ENCODE data around the gene KCNAB1.

KCNAB1 gene

DNA sequence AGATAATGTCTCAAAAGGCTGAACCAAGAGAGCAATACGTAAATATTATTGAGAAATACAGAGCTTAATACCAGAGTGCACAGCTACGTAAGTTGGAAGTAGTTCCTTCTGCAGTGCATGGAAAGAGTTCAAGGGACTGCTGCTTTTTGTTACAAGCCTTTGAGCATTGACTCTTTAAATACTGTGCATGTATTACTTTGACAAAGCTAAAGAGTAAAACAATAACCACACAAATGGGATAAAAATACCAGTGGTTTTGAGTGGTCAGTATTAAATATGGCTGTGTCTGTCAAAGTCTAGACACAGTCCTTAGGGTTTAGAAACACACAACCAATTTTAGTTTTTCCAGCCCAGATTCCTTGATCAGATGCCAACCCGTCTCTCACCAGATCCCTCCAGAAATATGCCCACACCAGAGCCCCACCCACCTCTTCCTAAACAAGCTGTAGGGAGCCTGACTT is 372.5 kb downstream of the KCNAB1 start:
- no peak for DNase-seq (ENCODE audit: low read depth)

DNA sequence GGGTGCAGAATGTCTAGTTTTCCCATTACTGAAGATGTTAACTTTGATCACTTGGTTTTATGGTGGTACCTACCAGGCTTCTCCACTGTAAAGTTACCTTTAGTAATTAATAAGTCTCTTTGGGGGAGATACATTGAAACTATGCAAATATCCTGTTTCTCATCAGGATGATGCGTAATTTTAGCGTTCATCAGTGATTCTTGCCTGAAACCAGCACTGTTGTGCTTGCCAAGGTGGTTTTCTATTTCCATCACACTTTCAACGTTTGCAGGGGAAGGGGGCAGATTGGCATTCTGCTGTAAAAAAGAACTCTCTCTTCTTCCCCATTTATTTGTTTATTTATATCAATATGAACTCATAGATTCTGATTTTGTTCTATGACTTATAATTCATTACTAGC is 373.5 kb downstream of the KCNAB1 start:
- no peak for DNase-seq (ENCODE audit: low read depth)

DNA sequence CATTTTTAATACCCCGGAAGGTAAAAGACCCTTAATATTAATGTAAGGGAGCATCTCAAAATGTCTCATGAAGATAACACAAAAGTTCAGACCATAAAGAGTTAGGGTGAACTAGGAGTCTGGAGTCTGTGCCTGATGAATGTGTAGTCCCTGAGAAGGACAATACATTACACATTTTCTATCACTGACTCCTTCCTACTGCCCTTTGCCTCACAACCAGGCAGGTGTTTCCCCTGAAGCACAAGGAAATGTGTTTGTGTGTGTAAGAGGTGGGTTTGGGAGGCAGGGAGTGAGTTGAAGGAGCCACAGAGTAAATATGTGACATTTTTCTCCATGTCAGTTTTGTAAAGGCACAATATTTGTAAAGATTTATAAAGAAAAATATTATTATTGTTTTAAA is 375.4 kb downstream of the KCNAB1 start:
- DNase-seq (ENCODE audit: low read depth): no peak

DNA sequence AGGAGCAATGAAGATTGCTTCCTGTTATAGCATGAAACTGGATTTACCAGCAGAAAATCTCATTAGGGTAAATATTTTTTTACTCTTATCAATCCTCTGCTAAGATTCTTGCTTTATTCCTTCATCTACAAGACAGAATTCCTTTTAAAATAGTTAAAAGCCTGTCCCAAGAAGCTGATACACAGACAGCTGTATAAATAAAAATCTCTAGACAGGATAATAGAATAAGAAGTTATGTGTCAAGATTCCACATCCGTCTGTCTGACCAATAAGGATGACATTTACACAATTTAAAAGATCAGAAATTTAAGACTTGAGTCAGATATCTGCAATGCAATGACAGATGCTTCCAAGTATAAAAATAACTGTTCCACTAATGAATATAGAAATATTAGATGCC is 376.9 kb downstream of the KCNAB1 start:
- DNase-seq (ENCODE audit: low read depth): no peak

DNA sequence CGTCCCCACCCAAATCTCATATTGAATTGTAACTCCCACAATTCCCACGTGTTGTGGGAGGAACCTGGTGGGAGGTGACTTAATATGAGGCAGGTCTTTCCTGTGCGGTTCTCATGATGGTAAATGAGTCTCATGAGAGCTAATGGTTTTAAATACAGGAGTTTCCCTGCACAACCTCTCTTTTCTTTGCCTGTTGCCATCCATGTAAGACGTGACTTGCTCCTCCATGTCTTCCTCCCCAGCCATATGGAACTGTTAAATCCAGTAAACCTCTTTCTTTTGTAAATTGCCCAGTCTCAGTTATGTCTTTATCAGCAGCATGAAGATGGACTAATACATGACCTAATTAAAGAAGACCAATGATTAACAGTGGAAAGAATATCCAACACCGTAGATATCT is 377.9 kb downstream of the KCNAB1 start:
- DNase-seq (ENCODE audit: low read depth): no peak

DNA sequence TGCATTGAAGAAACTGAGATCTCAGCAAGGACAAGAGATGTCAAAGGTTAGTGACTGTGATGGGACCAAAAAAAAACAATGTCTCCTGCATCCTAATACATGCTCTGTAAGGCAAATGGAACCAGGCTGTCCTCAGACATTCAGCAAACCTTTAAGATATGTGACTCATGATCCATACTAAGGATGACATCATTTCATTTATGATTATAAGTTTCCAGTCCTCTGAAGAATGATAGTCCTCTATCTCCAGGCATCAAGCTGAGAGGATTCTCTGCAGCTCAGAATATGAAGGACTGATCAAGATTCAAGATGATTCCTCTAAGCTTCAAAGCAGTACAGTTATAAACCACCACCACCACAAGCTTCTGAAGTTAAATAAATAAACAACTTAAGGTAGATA is 386.9 kb downstream of the KCNAB1 start:
- no peak for DNase-seq (ENCODE audit: low read depth)

DNA sequence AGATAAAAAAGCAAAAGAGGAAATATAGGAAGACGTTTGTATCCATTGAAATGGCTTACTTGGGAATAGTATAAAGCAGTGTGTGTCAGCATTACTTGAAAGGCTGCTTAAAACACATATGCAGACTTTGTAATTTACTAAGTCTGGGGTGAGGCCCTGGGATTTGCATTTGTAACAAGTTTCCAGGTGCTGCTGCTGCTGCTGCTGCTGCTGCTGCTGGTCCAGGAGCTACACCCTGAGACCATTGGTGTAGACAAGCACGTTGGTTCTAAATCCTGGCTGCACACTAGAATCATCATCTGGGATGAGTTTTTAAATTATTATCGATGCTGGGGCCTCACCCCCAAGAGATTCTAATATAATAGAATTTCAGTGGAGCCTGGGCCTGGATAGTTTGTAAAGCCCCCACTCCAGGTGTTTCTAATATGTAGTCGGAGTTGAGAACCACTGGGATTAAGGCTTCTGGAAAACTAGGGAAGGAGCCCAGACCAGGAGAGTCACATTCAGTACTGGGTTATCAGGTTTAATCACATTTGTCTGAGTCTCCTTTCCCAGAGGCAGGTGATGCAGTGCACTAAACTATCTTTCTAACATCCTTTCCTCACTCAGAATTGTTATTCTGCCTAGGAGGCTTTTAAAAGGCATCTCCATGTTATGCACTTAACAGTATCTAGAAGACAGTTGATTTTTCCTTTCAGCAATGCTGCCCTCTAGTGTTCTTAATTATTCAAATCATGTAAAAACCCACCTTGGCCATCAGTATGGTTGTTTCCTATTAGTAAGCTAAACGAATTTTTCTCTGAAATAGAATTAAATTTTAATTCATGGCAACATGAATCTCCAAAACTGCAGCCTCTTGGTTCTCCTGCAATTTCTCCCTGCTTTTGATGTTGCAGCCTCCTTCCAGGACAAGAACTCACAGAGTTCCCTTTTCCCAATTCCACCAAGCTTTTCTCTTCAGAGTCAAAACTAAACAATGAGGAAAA is 389.1 kb downstream of the KCNAB1 start:
- DNase-seq (ENCODE audit: low read depth): no peak

DNA sequence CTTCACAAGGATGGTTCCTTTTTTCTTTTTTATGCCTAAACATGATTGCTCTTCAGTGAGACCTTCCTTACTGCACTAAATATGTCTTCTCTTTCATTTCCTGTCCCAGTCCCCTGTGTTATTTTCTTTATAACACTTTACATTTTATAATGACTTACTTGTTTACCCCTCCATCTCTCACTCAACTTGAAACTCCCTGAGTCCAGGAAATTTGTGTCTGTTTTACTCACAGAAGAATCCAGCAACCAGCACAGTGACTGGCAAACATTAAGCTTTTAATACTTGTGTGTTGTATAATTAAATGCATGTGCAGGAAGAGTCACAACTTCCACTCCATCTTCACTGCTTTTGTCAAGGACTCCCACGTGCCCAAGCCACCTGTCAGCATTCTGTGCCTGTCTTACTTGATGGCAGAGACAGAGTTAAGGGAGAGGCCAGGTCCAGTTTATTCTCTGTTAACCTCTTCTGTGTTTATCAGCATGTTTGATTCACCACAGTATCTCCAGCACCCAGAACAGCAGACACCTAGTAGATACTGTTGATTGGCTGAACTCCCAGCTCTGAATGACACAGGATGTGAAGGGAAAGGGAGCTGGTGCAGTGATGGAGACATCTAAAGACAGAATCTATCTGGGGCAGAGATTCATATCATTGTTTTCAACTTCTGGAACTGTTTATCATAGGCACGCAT is 391.8 kb downstream of the KCNAB1 start:
- DNase-seq (ENCODE audit: low read depth): no peak

DNA sequence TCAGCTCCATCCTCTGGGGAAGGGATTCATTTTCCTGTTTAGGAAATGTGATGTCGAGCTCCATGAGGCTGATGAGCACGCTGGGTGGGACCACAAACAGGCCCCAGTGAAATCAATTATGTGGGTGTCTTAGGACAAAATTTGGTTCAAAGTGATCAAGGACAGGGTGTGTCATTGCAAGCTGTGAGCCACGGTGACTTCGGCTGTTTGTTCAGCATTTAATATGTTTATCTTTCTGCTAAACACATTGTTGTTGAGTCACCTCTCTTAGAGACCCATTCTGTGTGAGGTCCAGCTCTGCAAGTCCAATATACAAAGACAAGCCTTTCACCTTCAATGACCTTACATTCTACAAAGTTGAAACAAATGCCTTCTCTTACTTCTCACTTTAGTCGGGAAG is 393.2 kb downstream of the KCNAB1 start:
- no peak for DNase-seq (ENCODE audit: low read depth)

DNA sequence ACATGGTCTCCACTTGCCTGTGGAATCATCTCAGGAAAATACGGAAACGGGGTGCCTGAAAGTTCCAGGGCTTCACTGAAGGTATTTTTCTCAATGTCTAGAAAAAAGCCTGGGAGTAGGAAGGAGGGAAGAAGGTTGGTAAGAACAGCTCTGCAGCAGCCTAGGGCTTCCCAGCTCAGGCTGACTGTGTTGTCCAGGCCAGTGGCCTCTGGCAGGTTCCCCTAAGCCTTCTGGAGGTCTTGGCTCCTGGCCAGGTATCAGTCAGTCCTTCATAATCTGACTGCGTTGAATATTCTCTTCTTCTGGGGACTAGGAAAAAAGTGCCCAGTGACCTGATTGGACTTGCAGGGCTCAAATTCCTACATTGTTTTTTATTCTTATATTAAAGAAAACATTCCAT is 395.9 kb downstream of the KCNAB1 start:
- DNase-seq (ENCODE audit: low read depth): no peak

DNA sequence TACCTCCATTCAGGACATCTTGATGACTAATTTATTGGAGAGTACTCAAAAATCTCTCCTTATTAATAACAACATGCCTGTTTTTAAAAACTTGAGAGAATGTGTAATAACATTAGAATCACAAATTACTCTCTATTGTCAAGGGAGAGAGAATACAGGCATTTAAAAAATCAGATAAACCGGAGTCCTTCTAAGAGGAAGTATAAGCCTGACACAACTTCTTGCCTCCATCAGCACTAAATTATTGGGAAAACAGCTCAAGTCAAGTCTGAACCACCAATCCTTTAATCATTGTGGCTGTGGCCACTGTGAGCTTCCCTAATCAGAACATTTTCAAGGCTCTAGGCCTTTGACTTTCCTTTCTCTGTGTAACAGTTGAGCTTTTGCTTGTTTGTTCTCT is 396.6 kb downstream of the KCNAB1 start:
- no peak for DNase-seq (ENCODE audit: low read depth)

DNA sequence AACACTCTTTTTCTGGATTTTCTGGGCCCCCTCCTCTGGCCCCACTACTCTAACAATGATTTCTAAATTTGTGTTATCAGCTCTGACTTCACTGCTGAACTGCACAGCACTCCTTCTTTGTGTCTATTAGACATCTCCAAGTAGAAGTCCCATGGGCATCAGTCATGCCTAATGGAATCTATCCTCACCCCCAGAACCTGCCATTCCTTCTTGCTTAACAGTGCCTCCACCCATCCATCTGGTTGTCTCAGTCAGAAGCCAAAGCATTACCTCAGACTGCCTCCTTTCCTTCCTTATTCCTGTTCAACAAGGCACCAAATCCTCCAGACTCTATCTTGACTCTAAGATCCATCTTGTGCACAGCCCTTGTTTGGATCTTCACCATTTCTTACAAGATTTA is 398.3 kb downstream of the KCNAB1 start:
- no peak for DNase-seq (ENCODE audit: low read depth)

DNA sequence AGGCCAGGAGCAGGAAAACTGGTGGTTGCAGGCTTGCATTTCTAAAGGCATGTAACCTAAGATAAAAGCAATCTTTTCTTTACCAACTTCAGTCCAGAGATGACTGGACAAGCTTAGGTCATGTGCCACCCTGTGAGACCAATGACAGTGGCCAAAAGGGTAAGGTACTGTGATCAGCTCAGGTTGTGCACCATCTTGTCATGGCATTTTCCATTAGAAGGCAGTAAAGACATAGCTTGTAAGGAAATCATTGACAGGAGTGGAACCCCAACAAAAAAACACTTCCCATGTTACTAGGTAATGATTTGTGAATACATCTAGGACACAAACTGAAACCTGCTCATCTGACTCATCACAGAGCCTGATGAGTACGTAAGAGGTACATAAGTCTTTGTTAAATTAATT is 399.4 kb downstream of the KCNAB1 start:
- no peak for DNase-seq (ENCODE audit: low read depth)

DNA sequence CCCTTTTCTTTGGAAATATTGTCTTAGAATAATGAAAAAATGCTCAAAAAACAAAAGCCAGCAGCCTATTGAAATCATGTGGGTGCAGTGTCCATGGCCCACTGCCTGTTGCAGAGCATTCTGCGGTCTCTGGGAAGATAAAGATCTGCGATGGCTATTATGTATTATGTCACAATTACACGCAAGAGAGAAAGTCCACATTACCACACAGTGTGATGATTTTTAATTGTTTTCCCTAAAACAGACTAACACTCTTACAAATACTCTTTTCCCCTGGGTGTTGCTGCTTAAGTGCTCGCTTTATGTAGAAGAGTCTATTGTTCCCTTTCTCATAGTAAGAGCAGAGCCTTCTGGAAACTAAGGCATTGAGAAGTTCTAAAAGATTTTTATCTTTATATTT is 402.3 kb downstream of the KCNAB1 start:
- no peak for DNase-seq (ENCODE audit: low read depth)

DNA sequence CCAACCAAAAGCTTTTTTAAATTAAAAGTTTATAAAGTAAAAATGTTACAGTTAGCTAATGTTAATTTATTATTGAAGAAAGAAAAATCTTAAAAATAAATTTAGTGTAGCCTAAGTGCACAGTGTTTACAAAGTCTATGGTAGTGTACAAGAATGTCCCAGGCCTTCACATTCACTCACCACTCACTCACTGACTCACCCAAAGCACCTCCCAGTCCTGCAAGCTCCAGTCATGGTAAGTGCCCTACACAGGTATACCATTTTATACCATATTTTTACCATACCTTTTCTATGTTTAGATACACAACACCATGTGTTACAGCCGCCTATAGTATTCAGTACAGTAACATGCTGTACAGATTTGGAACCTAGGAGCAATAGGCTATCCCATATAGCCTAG is 405.4 kb downstream of the KCNAB1 start:
- no peak for DNase-seq (ENCODE audit: low read depth)

DNA sequence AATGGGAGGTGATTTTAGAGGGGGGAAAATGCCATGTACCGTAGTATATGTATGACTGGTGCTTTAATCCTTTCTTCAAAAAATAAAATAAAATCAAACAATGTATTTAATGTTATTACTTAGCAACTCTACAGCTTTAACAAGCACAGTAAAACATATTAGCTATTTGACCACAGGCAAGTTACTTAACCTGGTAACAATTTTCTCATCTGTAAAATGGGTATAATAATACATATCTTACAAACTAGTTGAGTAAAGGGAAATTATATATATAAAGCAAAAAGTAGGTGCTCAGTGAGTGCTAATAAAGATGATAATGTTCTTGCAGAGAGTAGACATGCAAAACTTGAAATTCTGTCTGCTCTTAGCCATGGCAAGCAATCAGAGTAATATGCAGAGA is 406.7 kb downstream of the KCNAB1 start:
- DNase-seq (ENCODE audit: low read depth): no peak

DNA sequence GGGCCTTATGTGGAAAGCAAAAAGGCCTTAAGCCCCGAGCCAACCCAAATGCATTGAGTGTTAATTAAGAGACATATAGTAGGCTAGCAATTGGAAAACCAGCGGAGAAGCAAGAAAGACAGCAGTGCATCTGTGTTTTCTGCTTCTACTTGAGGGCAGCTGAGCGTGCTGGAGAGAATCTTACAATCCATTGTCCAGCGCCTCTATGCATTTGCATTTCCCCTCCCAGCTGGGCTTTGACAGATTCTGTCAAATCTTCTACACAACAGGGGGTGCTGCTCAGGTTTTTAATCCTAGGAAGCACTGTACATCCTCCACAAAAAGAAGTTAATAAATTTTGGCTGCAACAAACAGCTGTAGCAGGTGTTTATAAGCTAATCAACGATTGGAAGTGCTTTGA is 410.6 kb downstream of the KCNAB1 start:
- no peak for DNase-seq (ENCODE audit: low read depth)

DNA sequence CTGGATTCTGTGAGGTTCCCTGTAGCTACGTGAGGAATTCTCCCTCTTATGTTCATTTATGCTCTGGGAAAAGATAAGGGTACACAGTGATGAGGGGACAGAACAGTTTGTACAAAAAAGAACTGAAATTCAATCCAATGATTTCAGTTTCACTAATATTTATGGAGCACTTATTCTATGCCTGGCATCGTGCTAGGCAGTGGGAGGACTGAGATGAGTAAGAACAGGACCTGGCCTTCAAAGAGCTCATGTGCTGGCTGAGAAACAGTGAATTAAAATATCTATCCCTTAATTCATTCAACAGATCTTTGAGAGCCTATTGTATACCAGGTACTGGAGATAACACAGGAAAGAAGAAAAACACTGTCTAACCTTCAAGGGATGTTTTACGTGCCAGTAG is 412.4 kb downstream of the KCNAB1 start:
- no peak for DNase-seq (ENCODE audit: low read depth)

DNA sequence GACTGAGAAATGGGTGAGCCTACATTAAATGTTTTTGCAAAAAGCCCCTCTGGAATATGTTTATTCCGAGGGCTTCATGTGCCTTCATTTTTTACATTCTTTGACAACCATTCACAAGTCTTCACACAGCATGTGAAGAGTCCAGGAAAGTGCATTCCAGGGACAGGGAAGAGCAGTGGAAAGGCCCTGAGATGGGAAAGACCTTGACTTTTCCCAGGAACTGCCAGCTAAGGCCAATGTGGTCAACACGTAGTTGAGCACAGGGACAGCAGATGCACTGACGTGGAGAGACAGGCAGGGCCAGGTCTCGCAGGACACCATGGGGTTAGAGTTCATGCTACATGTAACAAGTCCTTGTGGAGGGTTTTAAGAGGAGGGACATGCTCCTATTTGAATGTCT is 412.8 kb downstream of the KCNAB1 start:
- no peak for DNase-seq (ENCODE audit: low read depth)

DNA sequence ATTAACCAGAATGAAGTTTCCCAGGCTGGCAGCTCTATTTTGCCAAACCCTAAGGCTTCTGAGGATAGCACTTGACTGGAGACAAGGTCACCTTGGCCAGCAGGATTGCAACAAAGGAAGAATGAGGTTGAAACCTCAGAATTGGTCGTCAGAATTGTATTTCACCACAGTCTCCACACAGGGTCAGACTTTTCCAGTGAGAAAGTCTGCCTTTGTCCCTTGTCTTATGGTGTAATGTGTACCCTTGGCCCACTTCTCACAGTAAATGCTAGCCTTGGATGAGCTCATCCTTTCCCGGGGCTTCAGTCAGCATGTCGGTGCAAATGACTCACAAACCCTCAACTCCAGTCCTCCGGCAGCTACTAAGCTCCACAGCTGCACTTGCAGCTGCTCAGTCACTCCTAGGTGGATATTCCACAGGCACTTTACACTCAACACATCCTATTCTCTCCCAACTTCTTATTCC is 414.8 kb downstream of the KCNAB1 start:
- DNase-seq (ENCODE audit: low read depth): no peak

DNA sequence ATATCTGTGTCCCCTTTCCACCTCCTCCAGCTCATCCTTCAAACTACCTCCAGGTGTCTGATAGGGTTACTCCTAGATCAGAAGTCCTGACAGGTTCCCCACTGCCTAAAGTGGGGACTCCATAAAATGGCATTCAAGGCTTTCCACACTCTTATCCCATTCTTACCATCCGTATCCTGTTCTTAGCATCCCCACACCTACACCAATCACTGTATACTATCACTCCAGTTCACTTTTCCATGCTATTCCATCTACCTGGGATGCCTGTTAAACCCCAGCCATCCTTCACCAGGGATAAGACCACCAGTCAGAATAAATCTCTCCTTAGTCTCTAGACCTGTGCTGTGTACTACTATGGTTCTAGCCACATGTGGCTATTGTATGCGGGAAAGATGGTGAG is 415.4 kb downstream of the KCNAB1 start:
- no peak for DNase-seq (ENCODE audit: low read depth)

DNA sequence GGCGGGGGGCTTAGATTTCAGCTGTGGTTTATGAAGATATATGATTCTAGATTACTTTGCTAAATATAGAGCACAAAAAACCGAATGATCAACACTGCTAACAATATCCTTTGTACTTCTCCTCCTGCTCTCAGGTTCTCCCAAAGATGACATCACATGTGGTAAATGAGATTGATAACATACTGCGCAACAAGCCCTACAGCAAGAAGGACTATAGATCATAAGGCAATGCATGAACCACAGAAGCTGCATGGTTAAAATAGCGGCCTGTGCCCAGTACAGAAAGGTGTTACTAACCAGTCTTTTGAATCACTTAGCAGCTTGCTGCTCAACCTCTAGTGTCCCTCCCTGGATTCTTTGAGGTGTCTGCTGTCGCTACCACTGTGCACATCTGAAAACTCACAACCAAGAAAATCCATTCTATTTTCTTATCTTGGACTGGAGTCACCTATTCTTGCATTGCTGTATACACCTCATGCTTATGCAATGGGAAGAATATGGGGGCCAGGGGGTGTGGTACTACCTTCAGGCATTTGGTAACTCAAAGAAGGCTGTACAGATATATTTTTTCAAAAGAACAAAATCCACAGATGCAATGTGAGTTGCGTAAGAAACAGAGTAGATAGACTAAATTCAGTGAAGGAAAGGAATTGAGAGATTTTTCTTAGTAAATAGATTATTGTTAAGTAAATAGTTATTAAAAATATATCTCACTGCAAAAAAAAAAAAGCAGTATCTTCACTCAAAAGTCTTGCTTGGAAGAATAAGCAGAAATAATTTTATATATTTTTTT is 416.3 kb downstream of the KCNAB1 start:
- DNase-seq (ENCODE audit: low read depth): no peak

Measured in stimulated activated CD8-positive, alpha-beta memory T cell treated with anti-CD3 and anti-CD28 coated beads, Interleukin-15, amount 100 ng/mL, for 1 hour (primary cell).